SK-N-SH treated with all-trans-retinoic acid at 6 μM for 48 hours (cell line): ENCODE measurements around the gene MAMSTR.
A peak's percentile ranks its signal among the peaks of the same experiment; 100 is the strongest.
"Not testable (repeated sequence)": the region's sequence is repeated elsewhere in the genome, so short reads cannot be mapped to it uniquely, and the experiment has no call there.

Experiments used
- ATAC-seq: fragments of 200-7000 bp; cut with Tn5 transposase; 3 replicates; pipeline ENCODE4 v1.9.1; 2020; ENCODE audit warnings: mild to moderate bottlenecking, moderate library complexity
- ARNTL ChIP-seq: fragments of 450-650 bp; formaldehyde crosslinking; IDR thresholded peaks from 2 replicates; pipeline ENCODE4 v1.5.0; 2020; ENCODE audit warnings: low read depth, mild to moderate bottlenecking, moderate library complexity, borderline replicate concordance
- BACH2 ChIP-seq: fragments of 250-450 bp; sonication (Bioruptor Pico); IDR thresholded peaks from 2 replicates; pipeline ENCODE4 v1.9.0; 2021; ENCODE audit warnings: mild to moderate bottlenecking, borderline replicate concordance
- CSDC2 ChIP-seq: fragments of 250-450 bp; sonication (Bioruptor Pico); IDR thresholded peaks from 2 replicates; pipeline ENCODE4 v1.5.0; 2020; ENCODE audit warnings: mild to moderate bottlenecking, moderate library complexity
- ESRRG ChIP-seq: fragments of 250-450 bp; sonication (Bioruptor Pico); IDR thresholded peaks from 2 replicates; pipeline ENCODE4 v1.6.1; 2021; ENCODE audit warnings: mild to moderate bottlenecking
- GLIS3 ChIP-seq: fragments of 250-450 bp; sonication (Bioruptor Pico); IDR thresholded peaks from 2 replicates; pipeline ENCODE4 v1.5.0; 2020; ENCODE audit warnings: mild to moderate bottlenecking, moderate library complexity
- ISL1 ChIP-seq: fragments of 250-450 bp; sonication (Bioruptor Pico); IDR thresholded peaks from 2 replicates; pipeline ENCODE4 v2.1.2; 2022; ENCODE audit warnings: mild to moderate bottlenecking, moderate library complexity
- OSR1 ChIP-seq: fragments of 250-450 bp; sonication (Bioruptor Pico); IDR thresholded peaks from 2 replicates; pipeline ENCODE4 v1.8.0; 2022; ENCODE audit warnings: moderate library complexity, mild to moderate bottlenecking, inconsistent platforms
- RARB ChIP-seq: fragments of 250-450 bp; sonication (Bioruptor Pico); IDR thresholded peaks from 2 replicates; pipeline ENCODE4 v1.8.0; 2021; ENCODE audit warnings: mild to moderate bottlenecking, moderate library complexity
- SNAI2 ChIP-seq: fragments of 250-450 bp; sonication (Bioruptor Pico); IDR thresholded peaks from 2 replicates; pipeline ENCODE4 v1.5.0; 2020; ENCODE audit warnings: mild to moderate bottlenecking, moderate library complexity
- TCF4 ChIP-seq: fragments of 250-450 bp; sonication (Bioruptor Pico); IDR thresholded peaks from 2 replicates; pipeline ENCODE4 v1.8.0; 2021; ENCODE audit warnings: mild to moderate bottlenecking, moderate library complexity, borderline replicate concordance
- TOX ChIP-seq: fragments of 250-450 bp; sonication (Bioruptor Pico); IDR thresholded peaks from 2 replicates; pipeline ENCODE4 v1.8.0; 2021; ENCODE audit warnings: mild to moderate bottlenecking, moderate library complexity, borderline replicate concordance
- ZFP3 ChIP-seq: fragments of 250-450 bp; sonication (Bioruptor Pico); IDR thresholded peaks from 2 replicates; pipeline ENCODE4 v1.5.0; 2020; ENCODE audit warnings: mild to moderate bottlenecking, moderate library complexity
- ZFP30 ChIP-seq: fragments of 450-650 bp; formaldehyde crosslinking; IDR thresholded peaks from 2 replicates; pipeline ENCODE4 v1.5.0; 2022; ENCODE audit warnings: mild to moderate bottlenecking, moderate library complexity
- ZNF70 ChIP-seq: fragments of 450-650 bp; formaldehyde crosslinking; IDR thresholded peaks from 2 replicates; pipeline ENCODE4 v1.5.0; 2020; ENCODE audit warnings: mild to moderate bottlenecking, moderate library complexity
- ZNF8 ChIP-seq: fragments of 450-650 bp; formaldehyde crosslinking; IDR thresholded peaks from 2 replicates; pipeline ENCODE4 v1.5.0; 2020; ENCODE audit warnings: mild to moderate bottlenecking, moderate library complexity
- TF ChIP-seq, protein P1 (sequence below): fragments of 250-450 bp; sonication (Bioruptor Pico); IDR thresholded peaks from 2 replicates; pipeline ENCODE4 v1.5.0; 2020; ENCODE audit warnings: mild to moderate bottlenecking, moderate library complexity
- TF ChIP-seq, protein P2 (sequence below): fragments of 250-450 bp; sonication (Bioruptor Pico); IDR thresholded peaks from 2 replicates; pipeline ENCODE4 v1.8.0; 2021; ENCODE audit warnings: low read depth, mild to moderate bottlenecking, moderate library complexity, borderline replicate concordance
- TF ChIP-seq, protein P3 (sequence below): fragments of 250-450 bp; sonication (Bioruptor Pico); IDR thresholded peaks from 2 replicates; pipeline ENCODE4 v1.5.1; 2020; ENCODE audit warnings: low read depth, mild to moderate bottlenecking, moderate library complexity

MAMSTR gene, protein sequence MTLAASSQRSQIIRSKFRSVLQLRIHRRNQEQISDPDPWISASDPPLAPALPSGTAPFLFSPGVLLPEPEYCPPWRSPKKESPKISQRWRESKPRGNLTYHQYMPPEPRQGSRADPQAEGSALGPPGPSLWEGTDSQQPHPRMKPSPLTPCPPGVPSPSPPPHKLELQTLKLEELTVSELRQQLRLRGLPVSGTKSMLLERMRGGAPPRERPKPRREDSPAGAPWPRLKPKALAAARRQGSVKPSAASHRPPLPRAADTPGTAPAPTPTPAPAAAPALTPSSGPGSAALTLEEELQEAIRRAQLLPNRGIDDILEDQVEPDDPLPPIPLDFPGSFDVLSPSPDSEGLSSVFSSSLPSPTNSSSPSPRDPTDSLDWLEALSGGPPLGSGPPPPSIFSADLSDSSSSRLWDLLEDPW

DNA sequence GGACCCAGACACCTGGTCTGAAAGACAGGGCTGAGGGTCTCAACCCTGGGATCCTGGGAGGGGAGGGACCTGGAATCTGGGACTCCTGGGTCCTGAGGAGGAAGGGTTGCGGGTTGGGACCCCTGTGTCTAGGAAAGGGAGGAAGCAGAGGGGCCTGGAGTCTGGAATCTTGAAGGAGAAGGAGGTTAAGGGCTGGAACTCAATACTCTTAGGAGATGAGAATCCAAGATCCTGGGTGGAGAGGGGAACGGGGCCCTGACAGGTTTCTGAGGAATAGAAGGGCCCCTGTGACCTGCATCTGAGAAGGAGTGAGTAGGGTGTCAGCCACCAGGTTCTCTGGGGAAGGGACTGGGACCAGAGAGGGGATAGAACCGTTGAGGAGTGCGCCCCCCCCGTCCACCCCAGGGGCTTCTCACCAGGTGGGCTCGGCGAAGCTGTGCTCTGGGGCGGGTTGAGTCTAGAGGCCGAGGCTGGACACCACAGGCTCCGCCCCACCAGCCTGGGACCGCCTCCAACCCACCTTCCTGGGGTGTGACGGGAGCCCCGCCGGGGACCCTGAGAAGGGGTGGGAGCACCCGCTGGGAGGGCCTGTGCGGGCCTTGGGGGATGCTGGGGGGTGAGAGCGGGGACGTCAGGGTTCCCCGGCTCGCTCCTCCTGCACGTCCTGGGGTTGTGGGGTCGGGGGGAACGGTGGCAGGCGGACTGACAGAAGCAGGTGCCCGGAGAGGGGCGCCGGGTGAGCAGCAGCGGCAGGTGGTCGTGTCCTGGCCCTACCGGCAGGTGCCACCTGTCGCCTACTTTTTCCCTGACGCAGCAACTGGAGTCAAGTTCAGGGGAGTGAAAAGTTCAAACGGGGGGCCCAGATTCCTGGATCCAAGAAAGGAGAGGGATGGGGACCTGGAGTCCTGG is at the start of gene MAMSTR:
MAMSTR (minus strand) TSS at position 463 of the 909 bp plus-strand sequence. CDS start 694 bp downstream, outside the sequence.
- ATAC-seq, result no peak
- TF ChIP-seq, protein P1, sequence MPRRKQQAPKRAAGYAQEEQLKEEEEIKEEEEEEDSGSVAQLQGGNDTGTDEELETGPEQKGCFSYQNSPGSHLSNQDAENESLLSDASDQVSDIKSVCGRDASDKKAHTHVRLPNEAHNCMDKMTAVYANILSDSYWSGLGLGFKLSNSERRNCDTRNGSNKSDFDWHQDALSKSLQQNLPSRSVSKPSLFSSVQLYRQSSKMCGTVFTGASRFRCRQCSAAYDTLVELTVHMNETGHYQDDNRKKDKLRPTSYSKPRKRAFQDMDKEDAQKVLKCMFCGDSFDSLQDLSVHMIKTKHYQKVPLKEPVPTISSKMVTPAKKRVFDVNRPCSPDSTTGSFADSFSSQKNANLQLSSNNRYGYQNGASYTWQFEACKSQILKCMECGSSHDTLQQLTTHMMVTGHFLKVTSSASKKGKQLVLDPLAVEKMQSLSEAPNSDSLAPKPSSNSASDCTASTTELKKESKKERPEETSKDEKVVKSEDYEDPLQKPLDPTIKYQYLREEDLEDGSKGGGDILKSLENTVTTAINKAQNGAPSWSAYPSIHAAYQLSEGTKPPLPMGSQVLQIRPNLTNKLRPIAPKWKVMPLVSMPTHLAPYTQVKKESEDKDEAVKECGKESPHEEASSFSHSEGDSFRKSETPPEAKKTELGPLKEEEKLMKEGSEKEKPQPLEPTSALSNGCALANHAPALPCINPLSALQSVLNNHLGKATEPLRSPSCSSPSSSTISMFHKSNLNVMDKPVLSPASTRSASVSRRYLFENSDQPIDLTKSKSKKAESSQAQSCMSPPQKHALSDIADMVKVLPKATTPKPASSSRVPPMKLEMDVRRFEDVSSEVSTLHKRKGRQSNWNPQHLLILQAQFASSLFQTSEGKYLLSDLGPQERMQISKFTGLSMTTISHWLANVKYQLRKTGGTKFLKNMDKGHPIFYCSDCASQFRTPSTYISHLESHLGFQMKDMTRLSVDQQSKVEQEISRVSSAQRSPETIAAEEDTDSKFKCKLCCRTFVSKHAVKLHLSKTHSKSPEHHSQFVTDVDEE (CRISPR knock-in tag), result no peak
- TF ChIP-seq, protein P2, sequence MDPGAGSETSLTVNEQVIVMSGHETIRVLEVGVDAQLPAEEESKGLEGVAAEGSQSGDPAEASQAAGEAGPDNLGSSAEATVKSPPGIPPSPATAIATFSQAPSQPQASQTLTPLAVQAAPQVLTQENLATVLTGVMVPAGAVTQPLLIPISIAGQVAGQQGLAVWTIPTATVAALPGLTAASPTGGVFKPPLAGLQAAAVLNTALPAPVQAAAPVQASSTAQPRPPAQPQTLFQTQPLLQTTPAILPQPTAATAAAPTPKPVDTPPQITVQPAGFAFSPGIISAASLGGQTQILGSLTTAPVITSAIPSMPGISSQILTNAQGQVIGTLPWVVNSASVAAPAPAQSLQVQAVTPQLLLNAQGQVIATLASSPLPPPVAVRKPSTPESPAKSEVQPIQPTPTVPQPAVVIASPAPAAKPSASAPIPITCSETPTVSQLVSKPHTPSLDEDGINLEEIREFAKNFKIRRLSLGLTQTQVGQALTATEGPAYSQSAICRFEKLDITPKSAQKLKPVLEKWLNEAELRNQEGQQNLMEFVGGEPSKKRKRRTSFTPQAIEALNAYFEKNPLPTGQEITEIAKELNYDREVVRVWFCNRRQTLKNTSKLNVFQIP (CRISPR knock-in tag), result no peak
- TF ChIP-seq, protein P3, sequence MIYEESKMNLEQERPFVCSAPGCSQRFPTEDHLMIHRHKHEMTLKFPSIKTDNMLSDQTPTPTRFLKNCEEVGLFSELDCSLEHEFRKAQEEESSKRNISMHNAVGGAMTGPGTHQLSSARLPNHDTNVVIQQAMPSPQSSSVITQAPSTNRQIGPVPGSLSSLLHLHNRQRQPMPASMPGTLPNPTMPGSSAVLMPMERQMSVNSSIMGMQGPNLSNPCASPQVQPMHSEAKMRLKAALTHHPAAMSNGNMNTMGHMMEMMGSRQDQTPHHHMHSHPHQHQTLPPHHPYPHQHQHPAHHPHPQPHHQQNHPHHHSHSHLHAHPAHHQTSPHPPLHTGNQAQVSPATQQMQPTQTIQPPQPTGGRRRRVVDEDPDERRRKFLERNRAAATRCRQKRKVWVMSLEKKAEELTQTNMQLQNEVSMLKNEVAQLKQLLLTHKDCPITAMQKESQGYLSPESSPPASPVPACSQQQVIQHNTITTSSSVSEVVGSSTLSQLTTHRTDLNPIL (CRISPR knock-in tag), result no peak
- TF ChIP-seq TOX (no peak), ZNF8 (CRISPR knock-in tag) (no peak), ARNTL (CRISPR knock-in tag) (no peak), ISL1 (CRISPR knock-in tag) (no peak), ZNF70 (CRISPR knock-in tag) (no peak), OSR1 (CRISPR knock-in tag) (no peak), GLIS3 (CRISPR knock-in tag) (no peak), TCF4 (CRISPR knock-in tag) (no peak), RARB (CRISPR knock-in tag) (no peak), BACH2 (CRISPR knock-in tag) (no peak), CSDC2 (no peak), ZFP3 (CRISPR knock-in tag) (no peak), ZFP30 (CRISPR knock-in tag) (no peak)

DNA sequence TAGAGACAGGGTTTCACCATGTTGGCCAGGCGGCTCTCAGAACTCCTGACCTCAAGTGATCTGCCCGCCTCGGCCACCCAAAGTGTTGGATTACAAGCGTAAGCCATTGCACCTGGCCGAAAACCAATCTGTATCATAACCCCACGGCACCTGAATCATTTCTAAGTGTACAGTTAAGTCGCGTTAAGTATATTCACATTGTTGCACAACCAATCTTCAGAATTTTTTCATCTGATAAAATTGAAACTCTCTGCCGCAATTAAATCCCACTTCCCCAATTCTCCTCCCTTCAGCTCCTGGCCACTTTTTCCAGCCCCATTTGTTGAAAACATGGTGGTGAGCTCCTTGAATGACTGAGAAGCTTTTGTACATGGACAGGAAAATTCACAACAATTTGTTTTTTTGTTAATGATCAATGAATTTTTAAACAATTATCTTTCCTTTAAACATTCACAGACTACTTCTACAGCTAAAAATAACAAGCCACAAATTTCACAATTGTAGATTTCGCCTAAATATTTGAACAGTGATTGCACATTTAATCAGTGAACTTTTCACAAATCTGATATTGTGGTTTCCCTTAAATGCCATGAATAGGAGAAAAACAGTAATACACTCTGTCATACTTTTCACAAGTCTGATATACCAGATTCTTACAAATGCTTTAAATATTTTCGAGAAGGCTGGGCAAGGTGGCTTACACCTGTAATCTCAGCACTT is 49.6 kb upstream of the MAMSTR start:
- no peak for ATAC-seq
- TF ChIP-seq ESRRG (CRISPR knock-in tag) (no peak), SNAI2 (CRISPR knock-in tag) (no peak), ISL1 (CRISPR knock-in tag) (no peak), ZFP3 (CRISPR knock-in tag) (no peak), ZNF8 (CRISPR knock-in tag) (no peak), TCF4 (CRISPR knock-in tag) (no peak)
- TF ChIP-seq, protein P3 (CRISPR knock-in tag), result no peak

DNA sequence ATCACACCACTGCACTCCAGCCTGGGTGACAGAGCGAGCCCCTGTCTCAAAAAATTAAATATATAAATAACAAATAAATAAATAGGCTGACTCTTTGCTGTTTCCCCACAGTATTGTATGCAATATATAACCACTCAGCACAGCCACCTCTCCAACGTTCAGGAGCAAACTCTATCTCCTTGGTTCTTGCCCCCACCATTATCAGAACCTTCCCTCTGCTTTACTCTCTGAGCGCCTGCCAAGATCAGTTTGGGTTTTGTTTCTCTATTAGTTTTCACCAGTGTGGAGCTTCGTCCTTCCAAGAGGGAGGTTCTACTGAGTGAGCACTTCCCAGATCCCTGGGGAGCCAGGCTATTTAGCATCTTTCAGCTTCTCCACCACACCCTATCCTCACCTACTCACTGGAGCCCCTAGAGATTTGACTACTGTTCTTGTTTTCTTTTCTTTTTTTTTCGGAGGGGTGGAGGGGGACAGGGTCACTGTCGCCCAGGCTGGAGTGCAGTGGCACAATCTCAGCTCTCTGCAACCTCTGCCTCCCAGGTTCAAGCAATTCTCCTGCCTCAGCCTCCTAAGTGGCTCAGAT is 48.7 kb upstream of the MAMSTR start:
- ATAC-seq, result peak; percentile 26; the same call in 2 of the 3 replicates

DNA sequence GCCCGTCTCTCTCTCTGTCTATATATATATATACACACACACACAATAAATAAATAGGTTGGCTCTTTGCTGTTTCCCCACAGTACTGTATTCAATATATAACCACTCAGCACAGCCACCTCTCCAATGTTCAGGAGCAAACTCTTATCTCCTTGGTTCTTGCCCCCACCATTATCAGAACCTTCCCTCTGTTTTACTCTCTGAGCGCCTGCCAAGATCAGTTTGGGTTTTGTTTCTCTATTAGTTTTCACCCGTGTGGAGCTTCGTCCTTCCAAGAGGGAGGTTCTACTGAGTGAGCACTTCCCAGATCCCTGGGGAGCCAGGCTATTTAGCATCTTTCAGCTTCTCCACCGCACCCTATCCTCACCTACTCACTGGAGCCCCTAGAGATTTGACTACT is 46.3 kb upstream of the MAMSTR start:
- ATAC-seq, result not testable (repeated sequence)
